RPMI8226 (cell line): Measurements from ENCODE around the gene TEDC1.

ENCODE experiments used
- DNase-seq: peaks from one replicate; pipeline ENCODE4 v3.0.0-alpha.2; 2015

TEDC1 gene

GRCh38 chr14:105499256-105500035 lies 8.4 kb downstream of the TEDC1 start:
- DNase-seq, result no peak

- no peak for DNase-seq
Observed at GRCh38 chr14:105500036-105500725, 9.1 kb downstream of the TEDC1 start.

GRCh38 chr14:105500726-105501101 lies 9.7 kb downstream of the TEDC1 start:
- DNase-seq, result no peak

- DNase-seq, result no peak
Observed at GRCh38 chr14:105501504-105502291, 10.7 kb downstream of the TEDC1 start.

DNA sequence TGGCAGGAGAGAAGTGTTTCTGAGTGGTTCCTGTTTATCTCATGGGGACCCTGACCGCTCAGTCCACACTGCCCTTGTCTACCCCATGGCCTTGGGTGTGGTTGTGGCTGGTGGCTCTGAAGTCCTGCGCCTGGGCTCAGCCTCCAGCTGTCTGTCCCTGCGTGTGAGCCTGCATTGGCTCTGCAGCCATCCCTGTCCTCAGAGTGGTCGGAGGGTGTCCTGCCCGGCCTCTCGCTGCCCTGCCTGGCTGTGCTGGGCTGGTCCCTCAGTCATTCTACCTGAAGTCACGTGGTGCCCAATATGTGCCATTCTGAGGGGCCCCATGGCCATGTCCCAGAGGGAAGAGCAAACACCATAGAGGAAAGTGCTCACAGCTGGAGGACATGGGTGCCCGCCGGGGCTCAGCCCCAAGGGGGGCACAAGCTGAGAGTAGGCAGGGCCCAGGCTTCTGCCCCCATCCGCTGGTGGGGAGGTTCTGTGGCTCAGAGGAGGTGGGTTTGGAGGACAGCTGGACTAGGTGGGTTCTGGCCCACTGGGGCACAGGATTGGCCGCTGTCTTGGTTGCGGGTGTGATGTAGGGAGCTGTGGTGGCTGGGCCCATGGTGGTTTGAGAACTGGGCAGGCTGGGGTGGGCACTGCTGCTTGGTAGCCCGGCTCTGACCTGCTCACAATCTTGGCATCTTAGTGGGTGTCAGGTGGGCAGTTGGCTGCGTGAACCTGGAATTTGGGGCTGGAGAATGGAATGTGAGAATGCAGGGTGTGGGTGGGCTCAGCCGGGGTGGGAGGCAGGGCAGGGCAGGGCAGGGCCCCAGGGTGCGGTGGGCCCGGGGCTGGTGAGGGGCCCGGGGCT lies 11.6 kb downstream of the TEDC1 start:
- no peak for DNase-seq

DNA sequence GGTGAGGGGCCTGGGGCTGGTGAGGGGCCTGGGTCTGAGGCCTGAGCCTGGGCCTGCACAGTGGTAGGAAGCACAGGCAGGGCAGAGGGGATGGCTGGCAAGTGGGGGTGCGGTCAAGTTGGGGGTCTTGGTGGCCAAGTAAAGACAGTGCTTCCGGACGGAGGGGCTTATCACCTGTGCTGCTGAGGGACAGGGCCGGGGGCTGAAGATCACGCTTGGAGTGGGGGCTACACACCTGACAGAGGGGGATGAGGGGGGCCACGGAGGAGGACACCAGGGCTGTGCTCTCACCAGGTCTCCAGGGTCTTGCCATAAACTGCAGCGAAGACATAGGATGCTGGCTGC lies 12.2 kb downstream of the TEDC1 start:
- DNase-seq, result no peak

DNA sequence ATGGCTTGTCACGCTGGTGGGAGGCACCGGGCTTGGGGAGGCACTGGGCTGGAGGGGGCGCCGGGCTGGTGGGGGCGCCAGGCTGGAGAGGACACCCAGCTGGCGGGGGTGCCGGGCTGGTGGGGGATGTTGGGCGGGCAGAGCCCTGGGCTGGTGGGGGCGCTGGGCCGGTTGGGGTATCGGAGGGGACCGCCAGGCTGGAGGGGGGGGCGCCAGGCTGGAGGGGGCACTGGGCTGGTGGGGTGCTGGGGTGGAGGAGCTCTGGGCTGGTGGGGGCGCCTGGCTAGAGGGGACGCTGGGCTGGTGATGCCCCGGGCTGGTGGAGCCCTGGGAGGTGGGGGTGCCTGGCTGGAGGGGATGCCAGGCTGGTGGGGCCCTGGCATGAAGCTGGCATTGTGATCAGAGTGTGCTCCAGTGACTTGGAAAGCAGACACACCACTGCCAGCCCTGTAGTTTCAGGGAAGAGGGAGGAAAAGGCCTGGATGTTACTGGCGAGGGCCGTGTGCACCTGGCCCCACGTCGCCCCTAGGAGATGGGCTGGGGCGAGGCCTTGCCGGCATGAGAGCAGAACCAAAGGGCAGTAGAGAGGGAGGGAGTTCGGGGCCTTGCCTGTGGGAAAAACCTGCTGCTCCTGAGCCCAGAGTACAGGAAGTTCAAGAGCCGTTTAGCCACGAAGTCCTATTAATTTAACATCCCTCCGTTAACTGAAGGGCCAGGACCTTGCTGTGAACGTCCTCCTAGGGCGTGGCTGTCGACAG lies 13.1 kb downstream of the TEDC1 start:
- DNase-seq, result no peak

DNA sequence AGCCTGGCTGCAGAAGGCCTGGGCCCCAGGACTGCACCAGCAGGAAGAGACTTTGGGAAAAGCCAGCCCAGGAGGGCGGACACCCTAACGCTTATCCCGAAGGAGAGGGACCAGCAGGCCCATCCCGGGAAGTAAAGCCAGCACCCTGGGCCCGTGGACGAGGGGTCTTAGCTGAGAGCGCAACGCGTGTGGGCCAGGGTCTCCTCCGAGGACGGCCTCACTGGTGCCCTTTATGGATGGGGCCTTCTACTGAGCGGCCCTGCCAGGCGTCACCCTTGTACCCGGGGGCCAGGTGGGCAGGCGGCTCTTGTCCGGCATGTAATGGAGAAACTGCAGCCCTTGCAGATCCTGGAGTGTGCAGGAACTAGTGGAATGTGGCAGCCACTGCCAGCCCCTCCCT lies 14.1 kb downstream of the TEDC1 start:
- DNase-seq, result no peak

GRCh38 chr14:105507247-105507646 lies 16.2 kb downstream of the TEDC1 start:
- DNase-seq, result no peak

DNA sequence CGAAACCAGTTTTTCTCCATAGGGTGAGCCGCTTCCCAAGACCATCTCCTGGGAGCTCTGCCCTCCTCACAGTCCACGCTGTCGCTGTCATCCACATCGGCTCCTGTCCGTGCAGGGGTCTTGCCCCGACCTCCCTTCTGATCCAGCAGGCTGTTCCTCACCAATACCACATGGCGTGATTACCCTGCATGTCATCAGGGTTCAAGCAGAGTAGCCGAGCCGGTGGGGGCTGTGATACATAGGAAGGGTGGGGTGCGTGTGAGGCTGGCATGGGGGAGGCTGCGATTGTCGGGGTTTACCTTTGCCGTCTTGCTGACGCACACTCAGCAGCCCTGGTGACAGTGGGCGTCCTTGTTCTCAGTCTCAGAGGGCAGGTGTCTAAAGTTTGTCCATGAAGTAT lies 17.0 kb downstream of the TEDC1 start:
- no peak for DNase-seq

DNA sequence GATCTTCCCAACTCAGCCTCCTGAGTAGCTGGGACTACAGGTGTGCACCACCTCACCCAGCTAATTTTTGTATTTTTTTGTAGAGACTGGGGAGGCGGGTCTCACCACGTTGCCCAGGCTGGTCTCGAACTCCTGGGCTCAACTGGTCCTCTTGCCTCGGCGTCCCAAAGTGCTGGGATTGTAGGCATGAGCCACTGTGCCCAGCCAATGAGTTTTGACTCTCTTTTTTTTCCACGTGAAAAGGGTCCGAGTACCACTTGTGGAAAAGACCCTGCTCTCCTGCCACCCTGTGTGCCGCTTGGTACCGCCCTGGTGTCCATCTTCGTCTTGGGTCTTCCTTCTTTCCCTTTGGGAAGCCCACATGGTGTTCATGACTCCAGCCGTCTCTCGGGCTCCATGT lies 17.6 kb downstream of the TEDC1 start:
- DNase-seq, result no peak

GRCh38 chr14:105517096-105517495 lies 26.1 kb downstream of the TEDC1 start:
- DNase-seq, result no peak

GRCh38 chr14:105519946-105520698 lies 29.1 kb downstream of the TEDC1 start:
- no peak for DNase-seq

- no peak for DNase-seq
Observed at GRCh38 chr14:105525326-105525725, 34.3 kb downstream of the TEDC1 start.

DNA sequence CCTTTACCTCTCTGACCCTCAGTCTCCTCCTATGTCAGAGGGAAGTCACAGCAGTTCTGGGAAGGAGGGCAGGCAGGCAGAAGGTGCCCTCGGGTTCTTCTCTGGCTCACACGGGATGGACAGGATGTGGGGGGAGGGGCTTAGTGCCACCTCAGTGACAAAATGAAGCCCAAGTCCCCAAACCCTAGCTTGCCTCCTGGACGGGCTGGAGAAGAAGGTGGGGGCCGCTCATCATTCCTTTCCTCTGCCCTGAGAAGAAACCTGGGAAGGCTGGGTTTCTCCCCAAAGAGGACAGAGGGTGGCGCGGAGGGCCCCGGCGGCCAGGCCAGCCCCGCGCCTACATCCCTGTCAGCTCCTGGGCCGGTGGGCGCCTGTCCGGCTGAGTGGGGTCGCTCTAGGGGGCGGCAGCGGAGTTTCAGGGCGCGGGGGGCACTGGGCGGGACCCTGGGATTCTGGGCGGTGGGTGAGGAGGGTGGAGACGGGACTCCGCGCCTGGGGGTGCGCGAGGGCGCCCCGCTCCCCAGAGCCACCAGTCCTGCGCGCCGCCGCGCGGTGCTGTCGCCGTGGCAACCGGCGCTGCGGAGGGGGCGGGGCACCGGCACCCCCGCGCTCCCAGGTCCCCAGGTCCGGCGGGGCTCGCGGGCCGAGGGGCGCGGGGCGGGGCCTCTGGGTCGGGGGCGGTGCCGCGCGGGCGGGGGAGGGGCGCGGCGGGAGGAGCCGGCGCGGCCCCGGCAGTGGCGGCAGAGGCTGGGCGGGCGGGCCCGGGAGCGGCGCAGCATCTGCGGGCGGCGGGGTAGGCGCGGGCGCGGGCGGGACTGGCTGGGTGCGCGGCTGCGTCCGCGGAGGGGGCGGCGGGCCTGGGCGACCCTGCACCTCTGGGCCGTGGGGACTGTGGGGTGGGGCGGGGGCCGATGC lies 35.1 kb downstream of the TEDC1 start, which contains the start of gene TMEM121:
Gene TMEM121 (plus strand): TSS at position 723 of the 915 bp plus-strand sequence. CDS start 2,252 bp downstream, outside the sequence.
- DNase-seq, result peak; percentile 28

GRCh38 chr14:105526776-105527380 lies 35.8 kb downstream of the TEDC1 start:
- DNase-seq, result no peak

GRCh38 chr14:105527381-105527825 lies 36.4 kb downstream of the TEDC1 start:
- no peak for DNase-seq

GRCh38 chr14:105527826-105528585 lies 37.0 kb downstream of the TEDC1 start:
- DNase-seq, result peak; percentile 77
